IPS-NIHi7 (cell line): ENCODE measurements around the gene KCNA2.

Experiments
- DNase-seq: peaks from one replicate; pipeline ENCODE4 v3.0.0; 2012; ENCODE audit warnings: mixed read lengths; ENCODE audit errors: extremely low spot score

The KCNA2 gene

GRCh38 chr1:110628323-110629105 lies 22.4 kb upstream of the KCNA2 start:
- DNase-seq: no peak

- DNase-seq: no peak
Measured at GRCh38 chr1:110627764-110628163, 21.6 kb upstream of the KCNA2 start.

GRCh38 chr1:110626889-110627288 lies 20.7 kb upstream of the KCNA2 start:
- DNase-seq: no peak

GRCh38 chr1:110620686-110621085 lies 14.5 kb upstream of the KCNA2 start:
- DNase-seq: no peak

- DNase-seq: no peak
Measured at GRCh38 chr1:110620250-110620615, 14.1 kb upstream of the KCNA2 start.

- DNase-seq: peak; percentile 94
Measured at GRCh38 chr1:110619412-110620249, 13.5 kb upstream of the KCNA2 start.

GRCh38 chr1:110618668-110619067 lies 12.5 kb upstream of the KCNA2 start:
- DNase-seq: no peak

GRCh38 chr1:110617589-110617988 lies 11.4 kb upstream of the KCNA2 start:
- DNase-seq: no peak

GRCh38 chr1:110617116-110617515 lies 11.0 kb upstream of the KCNA2 start:
- no peak for DNase-seq

- no peak for DNase-seq
Measured at GRCh38 chr1:110616587-110616986, 10.4 kb upstream of the KCNA2 start.

GRCh38 chr1:110615548-110616130 lies 9.5 kb upstream of the KCNA2 start:
- DNase-seq: peak; percentile 78

- no peak for DNase-seq
Measured at GRCh38 chr1:110612060-110612745, 6.0 kb upstream of the KCNA2 start.

GRCh38 chr1:110610696-110611286 lies 4.6 kb upstream of the KCNA2 start:
- no peak for DNase-seq

GRCh38 chr1:110610084-110610483 lies 3.9 kb upstream of the KCNA2 start:
- DNase-seq: no peak

GRCh38 chr1:110608247-110608646 lies 2.1 kb upstream of the KCNA2 start:
- no peak for DNase-seq

- no peak for DNase-seq
Measured at GRCh38 chr1:110607536-110608230, 1.5 kb upstream of the KCNA2 start.

- no peak for DNase-seq
Measured at GRCh38 chr1:110606657-110607535, 738 bp upstream of the KCNA2 start.

GRCh38 chr1:110605446-110605845 lies 712 bp downstream of the KCNA2 start:
- no peak for DNase-seq

GRCh38 chr1:110604586-110605148 lies 1.5 kb downstream of the KCNA2 start:
- DNase-seq: no peak

GRCh38 chr1:110603058-110603457 lies 3.1 kb downstream of the KCNA2 start:
- DNase-seq: no peak
